DOHH2 (cell line): ENCODE measurements around the gene ATP1A1.

Experiments
- H3F3A ChIP-seq: fragments of 200-600 bp; sonication (generic), shearing (Covaris generic); 2 replicates; pipeline ENCODE4 v1.6.0; 2016; ENCODE audit warnings: antibody characterized with exemption, mild to moderate bottlenecking; ENCODE audit not compliant: control insufficient read depth, insufficient read depth
- H3K27ac ChIP-seq: fragments of 200-600 bp; sonication (generic); 2 replicates; pipeline ENCODE4 v1.5.1; 2014; ENCODE audit warnings: low read depth, mild to moderate bottlenecking, low read length, moderate library complexity
- H3K27me3 ChIP-seq: fragments of 200-600 bp; sonication (generic); 2 replicates; pipeline ENCODE4 v1.6.1; 2014; ENCODE audit warnings: mild to moderate bottlenecking, low read length, mixed read lengths; ENCODE audit not compliant: control insufficient read depth
- H3K36me3 ChIP-seq: fragments of 200-600 bp; sonication (generic); 2 replicates; pipeline ENCODE4 v1.6.1; 2014; ENCODE audit warnings: mild to moderate bottlenecking, low read length, moderate library complexity, mixed read lengths; ENCODE audit not compliant: control insufficient read depth
- H3K4me1 ChIP-seq: fragments of 200-600 bp; sonication (generic); 2 replicates; pipeline ENCODE4 v1.6.1; 2014; ENCODE audit warnings: mild to moderate bottlenecking, low read length, mixed read lengths; ENCODE audit not compliant: control insufficient read depth
- H3K4me2 ChIP-seq: fragments of 200-600 bp; sonication (generic); 2 replicates; pipeline ENCODE4 v1.6.0; 2014; ENCODE audit warnings: mild to moderate bottlenecking, low read length, moderate library complexity
- H3K4me3 ChIP-seq: fragments of 200-600 bp; sonication (generic); 2 replicates; pipeline ENCODE4 v1.5.1; 2014; ENCODE audit warnings: mild to moderate bottlenecking, low read length, mixed read lengths
- H3K79me2 ChIP-seq: fragments of 200-600 bp; sonication (generic); 2 replicates; pipeline ENCODE4 v1.6.1; 2014; ENCODE audit warnings: mild to moderate bottlenecking, low read length, mixed read lengths; ENCODE audit not compliant: control insufficient read depth
- H3K9me2 ChIP-seq: fragments of 200-600 bp; sonication (generic); replicated peaks from 2 replicates; pipeline ENCODE4 v1.6.1; 2014; ENCODE audit warnings: mild to moderate bottlenecking, low read length, mixed read lengths; ENCODE audit not compliant: control insufficient read depth
- H3K9me3 ChIP-seq: fragments of 200-600 bp; sonication (generic); 2 replicates; pipeline ENCODE4 v1.6.1; 2014; ENCODE audit warnings: antibody characterized with exemption, low read length, mixed read lengths; ENCODE audit not compliant: control insufficient read depth, insufficient read depth
- H4K20me1 ChIP-seq: fragments of 200-600 bp; sonication (generic); 2 replicates; pipeline ENCODE4 v1.6.0; 2014; ENCODE audit warnings: low read depth, mild to moderate bottlenecking, antibody characterized with exemption, low read length, moderate library complexity; ENCODE audit not compliant: control insufficient read depth, insufficient read depth
- CTCF ChIP-seq: fragments of 200-600 bp; sonication (generic); IDR thresholded peaks from one replicate; pipeline ENCODE4 v1.5.1; 2014; ENCODE audit warnings: antibody characterized with exemption, mild to moderate bottlenecking, low read depth, low read length; ENCODE audit not compliant: poor library complexity, severe bottlenecking
- EZH2phosphoT487 ChIP-seq: fragments of 200-600 bp; sonication (generic); IDR thresholded peaks from 2 replicates; pipeline ENCODE4 v1.6.1; 2017; ENCODE audit warnings: borderline replicate concordance, mild to moderate bottlenecking, antibody characterized with exemption, low read length, moderate library complexity, mixed read lengths

ATP1A1 gene

DNA sequence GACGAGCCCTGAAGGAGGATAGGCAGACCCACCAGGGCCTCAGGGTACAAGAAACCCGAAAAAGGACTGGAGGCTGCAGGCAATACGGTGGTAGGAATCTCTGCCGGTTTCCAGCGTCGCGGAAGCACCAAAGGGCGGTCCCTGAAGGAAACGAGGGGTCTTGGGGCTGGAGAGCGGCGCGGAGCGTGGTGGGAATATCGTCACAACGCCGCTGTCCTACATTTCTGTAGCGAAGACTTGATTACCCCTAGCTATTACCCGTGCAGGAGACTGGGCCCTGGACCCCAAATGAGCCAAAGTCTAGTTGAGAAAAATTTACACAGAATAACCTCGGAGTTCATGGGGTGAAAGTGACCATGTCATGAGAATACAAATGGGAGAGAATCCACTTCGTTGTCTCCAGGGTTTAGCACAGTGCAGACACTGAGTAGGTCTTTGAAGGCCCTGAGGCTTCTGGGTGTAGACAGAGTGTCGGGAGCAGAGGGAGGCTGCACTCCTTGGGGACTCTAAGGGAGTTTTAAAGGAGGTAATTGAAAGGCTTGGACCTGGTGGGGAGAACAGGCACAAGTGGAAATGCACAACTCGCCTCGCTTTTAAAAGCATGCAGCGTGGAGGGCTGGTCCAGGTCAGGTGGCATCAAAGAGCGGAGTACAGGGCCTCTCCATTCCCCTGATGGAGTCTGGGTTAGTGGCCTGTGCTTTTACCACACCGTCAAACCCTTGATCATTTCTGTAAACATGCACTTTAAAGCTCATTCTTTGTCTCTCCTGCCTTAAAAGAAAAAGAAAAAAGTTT is 1.5 kb downstream of the ATP1A1 start:
- H3K27me3 ChIP-seq = peaks cover 5% of the 10 kb centered on the region; the same call in 1 of the 2 replicates
- peaks cover 39% of the 10 kb centered on the region for H4K20me1 ChIP-seq
- H3K9me3 ChIP-seq = no peaks in the 10 kb centered on the region
- H3K36me3 ChIP-seq = peaks cover 52% of the 10 kb centered on the region
- peak overlapping the region; percentile 64 for H3K27ac ChIP-seq
- TF ChIP-seq CTCF (no peak), EZH2phosphoT487 (no peak)
- H3K4me2 ChIP-seq = peak overlapping the region; percentile 69
- no peaks in the 10 kb centered on the region for H3K9me2 ChIP-seq
- peaks cover 63% of the 10 kb centered on the region for H3K79me2 ChIP-seq
- peaks cover 11% of the 10 kb centered on the region for H3F3A ChIP-seq
- peak overlapping the region; percentile 79 for H3K4me3 ChIP-seq
- peaks cover 61% of the 10 kb centered on the region for H3K4me1 ChIP-seq

- Histone ChIP-seq H3K4me1 (peaks cover 69% of the 10 kb centered on the region), H3K4me3 (peak overlapping the region; percentile 79), H3K9me3 (no peaks in the 10 kb centered on the region), H3K27ac (peak overlapping the region; percentile 64), H3K27me3 (peaks cover 5% of the 10 kb centered on the region; the same call in 1 of the 2 replicates), H3K36me3 (peaks cover 60% of the 10 kb centered on the region), H3K9me2 (no peaks in the 10 kb centered on the region), H3K79me2 (peaks cover 71% of the 10 kb centered on the region), H3F3A (peaks cover 11% of the 10 kb centered on the region), H3K4me2 (peak overlapping the region; percentile 69), H4K20me1 (peaks cover 46% of the 10 kb centered on the region)
- TF ChIP-seq CTCF = no peak
- no peak for TF ChIP-seq EZH2phosphoT487
Observed at GRCh38 chr1:116375148-116375886, 2.3 kb downstream of the ATP1A1 start.

DNA sequence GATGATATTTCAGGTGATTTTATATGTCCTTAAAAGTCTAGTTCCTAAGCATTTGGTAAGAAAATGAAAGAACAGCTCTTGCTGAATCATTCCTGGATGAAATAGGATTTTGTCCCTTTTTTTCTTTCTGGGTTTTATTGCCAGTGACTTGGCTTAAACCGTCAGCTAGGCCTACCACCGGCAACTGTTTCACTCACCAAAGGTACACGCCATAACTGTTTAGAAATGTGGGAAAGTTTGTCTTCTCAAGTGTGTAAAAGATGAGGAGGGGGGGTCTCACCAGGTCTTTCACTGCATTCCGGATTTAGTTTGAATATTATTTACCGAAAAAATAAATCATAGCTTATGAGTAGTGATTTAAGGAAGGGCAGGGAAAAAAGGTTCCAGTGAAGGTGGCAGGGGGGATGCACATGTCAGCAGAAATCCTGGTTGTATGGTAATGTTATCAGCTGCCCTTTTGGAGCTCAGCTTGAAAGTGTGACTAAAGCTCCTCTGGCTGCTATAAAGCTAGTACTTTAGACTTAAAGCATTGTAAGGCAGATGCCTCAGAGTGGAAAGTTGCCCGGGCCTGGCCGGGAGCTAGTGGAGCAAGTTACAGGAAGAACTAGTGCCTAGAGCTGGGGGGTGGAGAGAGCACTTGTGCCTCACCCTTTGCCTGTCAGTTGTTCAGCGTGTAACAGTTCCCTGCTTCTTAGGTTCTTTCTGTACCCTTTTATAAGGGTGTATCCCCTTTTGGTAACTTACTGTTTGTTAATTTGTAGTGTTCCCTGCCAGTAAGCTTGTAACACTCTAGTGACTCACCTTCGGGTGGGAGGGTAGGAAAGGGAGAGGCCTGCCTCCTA is 3.1 kb downstream of the ATP1A1 start:
- H3K9me2 ChIP-seq = no peaks in the 10 kb centered on the region
- H3F3A ChIP-seq = peaks cover 11% of the 10 kb centered on the region
- H3K4me3 ChIP-seq = peak overlapping the region; percentile 79
- peak overlapping the region; percentile 62 for H3K27ac ChIP-seq
- H3K27me3 ChIP-seq = peaks cover 5% of the 10 kb centered on the region; the same call in 1 of the 2 replicates
- peaks cover 68% of the 10 kb centered on the region for H3K36me3 ChIP-seq
- peaks cover 77% of the 10 kb centered on the region for H3K4me1 ChIP-seq
- peaks cover 52% of the 10 kb centered on the region for H4K20me1 ChIP-seq
- peak overlapping the region; percentile 69 for H3K4me2 ChIP-seq
- H3K9me3 ChIP-seq = no peaks in the 10 kb centered on the region
- H3K79me2 ChIP-seq = peaks cover 79% of the 10 kb centered on the region
- TF ChIP-seq EZH2phosphoT487 = no peak
- TF ChIP-seq CTCF = no peak
